H9 (cell line): Measurements from ENCODE around the gene IL1RL1. TPM values are rescaled to one million over a fixed set of nuclear protein-coding genes. Genes with fewer than 3 reads are reported as not detected.

Experiments used
- DNase-seq: peaks from one replicate; pipeline ENCODE4 v3.0.0-alpha.2; 2017
- H2AFZ ChIP-seq: one replicate; pipeline ENCODE4 v1.6.1; 2013; ENCODE audit warnings: mild to moderate bottlenecking, low read length, control low read depth, moderate library complexity
- H2AK5ac ChIP-seq: 2 replicates; pipeline ENCODE4 v1.6.1; 2013; ENCODE audit warnings: low read length, control low read depth, mixed read lengths; ENCODE audit not compliant: insufficient read length
- H2BK120ac ChIP-seq: one replicate; pipeline ENCODE4 v1.6.1; 2013; ENCODE audit warnings: low read depth, mild to moderate bottlenecking, low read length, control low read depth, inconsistent platforms; ENCODE audit not compliant: poor library complexity, severe bottlenecking
- H2BK12ac ChIP-seq: 2 replicates; pipeline ENCODE4 v1.6.1; 2013; ENCODE audit warnings: low read length, control low read depth, mixed read lengths, low read depth; ENCODE audit not compliant: insufficient read length
- H2BK15ac ChIP-seq: 2 replicates; pipeline ENCODE4 v1.6.1; 2013; ENCODE audit warnings: low read depth, low read length, control low read depth
- H2BK20ac ChIP-seq: one replicate; pipeline ENCODE4 v1.6.1; 2013; ENCODE audit warnings: low read depth, mild to moderate bottlenecking, low read length, control low read depth, inconsistent platforms; ENCODE audit not compliant: poor library complexity, severe bottlenecking
- H2BK5ac ChIP-seq: 2 replicates; pipeline ENCODE4 v1.6.1; 2013; ENCODE audit warnings: low read length, control low read depth, mixed read lengths; ENCODE audit not compliant: insufficient read length
- H3K14ac ChIP-seq: 2 replicates; pipeline ENCODE4 v1.6.1; 2013; ENCODE audit warnings: low read length, control low read depth; ENCODE audit not compliant: insufficient read depth
- H3K18ac ChIP-seq: 2 replicates; pipeline ENCODE4 v1.6.1; 2013; ENCODE audit warnings: low read depth, mild to moderate bottlenecking, mixed read lengths, low read length, control low read depth; ENCODE audit not compliant: insufficient read length
- H3K23ac ChIP-seq: 2 replicates; pipeline ENCODE4 v1.6.1; 2013; ENCODE audit warnings: low read length, control low read depth, mixed read lengths, low read depth; ENCODE audit not compliant: insufficient read length
- H3K23me2 ChIP-seq: 2 replicates; pipeline ENCODE4 v1.6.1; 2013; ENCODE audit warnings: low read depth, mild to moderate bottlenecking, mixed read lengths, low read length, control low read depth; ENCODE audit not compliant: insufficient read length, poor library complexity, severe bottlenecking
- H3K27ac ChIP-seq: 2 replicates; pipeline ENCODE4 v1.5.1; 2013; ENCODE audit warnings: low read length, control low read depth, mixed read lengths, low read depth; ENCODE audit not compliant: insufficient read length
- H3K27me3 ChIP-seq: 2 replicates; pipeline ENCODE4 v1.6.1; 2013; ENCODE audit warnings: low read length, control low read depth, inconsistent platforms; ENCODE audit not compliant: insufficient read depth
- H3K4ac ChIP-seq: 2 replicates; pipeline ENCODE4 v1.6.1; 2013; ENCODE audit warnings: low read depth, mild to moderate bottlenecking, control low read depth, inconsistent platforms, low read length, moderate library complexity
- H3K4me1 ChIP-seq: 2 replicates; pipeline ENCODE4 v1.6.1; 2013; ENCODE audit warnings: low read length, control low read depth, inconsistent platforms; ENCODE audit not compliant: insufficient read depth
- H3K4me2 ChIP-seq: 2 replicates; pipeline ENCODE4 v1.6.1; 2013; ENCODE audit warnings: low read length, control low read depth, mixed read lengths; ENCODE audit not compliant: insufficient read length, insufficient read depth
- H3K56ac ChIP-seq: 2 replicates; pipeline ENCODE4 v1.6.1; 2013; ENCODE audit warnings: low read depth, mild to moderate bottlenecking, mixed read lengths, low read length, control low read depth; ENCODE audit not compliant: insufficient read length
- H3K79me1 ChIP-seq: 2 replicates; pipeline ENCODE4 v1.6.1; 2013; ENCODE audit warnings: low read depth, mild to moderate bottlenecking, moderate library complexity, low read length, control low read depth, inconsistent platforms; ENCODE audit not compliant: insufficient read depth, poor library complexity, severe bottlenecking
- H3K79me2 ChIP-seq: 2 replicates; pipeline ENCODE4 v1.6.1; 2013; ENCODE audit warnings: low read length, control low read depth, inconsistent platforms; ENCODE audit not compliant: insufficient read depth
- H3K9ac ChIP-seq: 2 replicates; pipeline ENCODE4 v1.6.1; 2013; ENCODE audit warnings: low read length, control low read depth, mixed read lengths; ENCODE audit not compliant: insufficient read length; ENCODE audit errors: extremely low read depth
- H3K9me3 ChIP-seq: one replicate; pipeline ENCODE4 v1.6.1; 2013; ENCODE audit warnings: low read depth, low read length, inconsistent platforms; ENCODE audit not compliant: control insufficient read depth
- H3T11ph ChIP-seq: one replicate; pipeline ENCODE4 v1.6.1; 2013; ENCODE audit warnings: mild to moderate bottlenecking, low read length, control low read depth, inconsistent platforms
- H4K20me1 ChIP-seq: one replicate; pipeline ENCODE4 v1.6.1; 2013; ENCODE audit not compliant: control insufficient read depth, insufficient read length, insufficient read depth
- H4K5ac ChIP-seq: 2 replicates; pipeline ENCODE4 v1.6.1; 2013; ENCODE audit warnings: low read depth, mild to moderate bottlenecking, mixed read lengths, low read length, control low read depth; ENCODE audit not compliant: insufficient read length
- H4K8ac ChIP-seq: replicated peaks from 2 replicates; pipeline ENCODE4 v1.6.1; 2013; ENCODE audit warnings: low read length, control low read depth, mixed read lengths, low read depth; ENCODE audit not compliant: insufficient read length
- H4K91ac ChIP-seq: 2 replicates; pipeline ENCODE4 v1.6.1; 2013; ENCODE audit warnings: low read depth, mild to moderate bottlenecking, moderate library complexity, mixed read lengths, low read length, control low read depth; ENCODE audit not compliant: insufficient read length
- H3K27ac Mint-ChIP-seq, 3 experiments: 2 replicates in 2 of 3; 3 replicates in 1 of 3; pipeline ENCODE4 v1.8.0; 2020 to 2021; ENCODE audit warnings: mixed read lengths in 3 of 3, mild to moderate bottlenecking in 1 of 3, moderate library complexity in 1 of 3
- H3K27me3 Mint-ChIP-seq: 2 replicates; pipeline ENCODE4 v1.8.0; 2021; ENCODE audit warnings: low read depth, mild to moderate bottlenecking, moderate library complexity, mixed read lengths
- H3K36me3 Mint-ChIP-seq, 3 experiments: 2 replicates in 2 of 3; 3 replicates in 1 of 3; pipeline ENCODE4 v1.8.0; 2020 to 2021; ENCODE audit warnings: low read depth in 3 of 3, mixed read lengths in 3 of 3; ENCODE audit not compliant: insufficient read depth in 1 of 3
- H3K4me1 Mint-ChIP-seq, 2 experiments: 2 replicates each; pipeline ENCODE4 v1.8.0; 2020; ENCODE audit warnings: mixed read lengths in 2 of 2
- H3K4me3 Mint-ChIP-seq, 2 experiments: 2 replicates in 1 of 2; 3 replicates in 1 of 2; pipeline ENCODE4 v1.8.0; 2020 to 2021; ENCODE audit warnings: mild to moderate bottlenecking in 2 of 2, mixed read lengths in 2 of 2, moderate library complexity in 1 of 2
- H3K9me3 Mint-ChIP-seq, 2 experiments: 2 replicates in 1 of 2; 3 replicates in 1 of 2; pipeline ENCODE4 v1.8.0; 2020; ENCODE audit warnings: mild to moderate bottlenecking in 2 of 2, mixed read lengths in 2 of 2, moderate library complexity in 1 of 2
- CTCF ChIP-seq: fragments of 200-600 bp; sonication (generic); conservative IDR thresholded peaks from 3 replicates; pipeline ENCODE4 v1.8.0; 2021; ENCODE audit warnings: antibody characterized with exemption, mild to moderate bottlenecking
- WGBS: extraction: QIAGEN DNeasy Blood & Tissue Kit; methylation state at CpG from one replicate; pipeline ENCODE4 v1.1.7; 2013; ENCODE audit warnings: missing lambda C conversion rate, low lambda C conversion rate, mixed read lengths; ENCODE audit not compliant: insufficient read length; ENCODE audit errors: extremely low coverage; 5-methylcytosine and 5-hydroxymethylcytosine counted together
- total RNA-seq: library from RNA; stranded (reverse); gene quantifications from 2 replicates; pipeline ENCODE4 v1.2.1, GENCODE V29; 2021

The IL1RL1 gene
- total RNA-seq, 1 experiment from 2014 or later: not detected

GRCh38 chr2:102313950-102314349, 2.6 kb downstream of the IL1RL1 start:
- Histone ChIP-seq H3K18ac (no peak overlapping the region), H2BK12ac (no peak overlapping the region), H3K56ac (peak overlapping the region; percentile 22), H3K27ac (no peak overlapping the region), H3K27me3 (no peaks in the 10 kb centered on the region), H3K4me1 (no peaks in the 10 kb centered on the region), H3K79me1 (no peaks in the 10 kb centered on the region), H2BK20ac (no peak overlapping the region), H3K79me2 (no peaks in the 10 kb centered on the region), H2AFZ (no peak overlapping the region), H3K9me3 (no peaks in the 10 kb centered on the region), H2BK5ac (no peak overlapping the region), H2BK15ac (no peak overlapping the region), H2BK120ac (no peak overlapping the region), H4K5ac (no peak overlapping the region), H4K8ac (peak overlapping the region; percentile 53), H3K23me2 (no peaks in the 10 kb centered on the region), H3K4ac (no peak overlapping the region), H3K14ac (no peak overlapping the region), H2AK5ac (no peak overlapping the region), H4K20me1 (no peaks in the 10 kb centered on the region), H3K9ac (no peak overlapping the region), H3K4me2 (no peak overlapping the region), H3T11ph (no peak overlapping the region), H3K23ac (no peak overlapping the region), H4K91ac (no peak overlapping the region)
- H3K4me3 Mint-ChIP-seq: no peak overlapping the region
- peaks cover 0 to 6% of the 10 kb centered on the region in 2 experiments; a peak in 4 of 5 replicates for H3K9me3 Mint-ChIP-seq
- H3K27me3 Mint-ChIP-seq: peaks cover under 1% of the 10 kb centered on the region; the same call in 1 of the 2 replicates
- no peak for DNase-seq
- TF ChIP-seq CTCF: no peak
- H3K36me3 Mint-ChIP-seq: 0 out of 7 replicates have a peak, but pooled peaks cover 0 to 2% (median 0%) of the 10 kb centered on the region in 3 experiments
- H3K27ac Mint-ChIP-seq: no peak overlapping the region
- no peaks in the 10 kb centered on the region for H3K4me1 Mint-ChIP-seq
- WGBS: no CpG with 5 or more reads among the region's 3 CpGs
